BLaER1 treated with 17β-estradiol and CSF1 and Interleukin-3, amounts not matched to agents 10 nM and 100 nM (cell line): Measurements from ENCODE around the gene TMCO2.

Experiments used
- H3K27ac ChIP-seq, 11 experiments: shearing (Covaris generic); formaldehyde crosslinking; 2 replicates each; pipeline ENCODE4 v1.8.1; 2022
- H3K27me3 ChIP-seq, 11 experiments: shearing (Covaris generic); formaldehyde crosslinking; 2 replicates each; pipeline ENCODE4 v1.8.1; 2022
- H3K36me3 ChIP-seq, 11 experiments: shearing (Covaris generic); formaldehyde crosslinking; 2 replicates each; pipeline ENCODE4 v1.8.1; 2022
- H3K4me1 ChIP-seq, 10 experiments: shearing (Covaris generic); formaldehyde crosslinking; 2 replicates each; pipeline ENCODE4 v1.8.1; 2022
- H3K4me2 ChIP-seq, 11 experiments: shearing (Covaris generic); formaldehyde crosslinking; 2 replicates each; pipeline ENCODE4 v1.8.1; 2022
- H3K4me3 ChIP-seq, 10 experiments: shearing (Covaris generic); formaldehyde crosslinking; 2 replicates each; pipeline ENCODE4 v1.8.1; 2022
- H3K9ac ChIP-seq, 11 experiments: shearing (Covaris generic); formaldehyde crosslinking; 2 replicates each; pipeline ENCODE4 v1.8.1; 2022
- H3K9me3 ChIP-seq, 11 experiments: shearing (Covaris generic); formaldehyde crosslinking; replicated peaks in 1 of 11; 2 replicates each; pipeline ENCODE4 v1.8.1; 2022
- H4K20me1 ChIP-seq, 11 experiments: shearing (Covaris generic); formaldehyde crosslinking; 2 replicates each; pipeline ENCODE4 v1.8.1; 2022
- Cebpa-rat ChIP-seq, 11 experiments: shearing (Covaris generic); IDR thresholded peaks; 2 replicates each; pipeline ENCODE4 v1.8.1; 2022

TMCO2 gene

DNA sequence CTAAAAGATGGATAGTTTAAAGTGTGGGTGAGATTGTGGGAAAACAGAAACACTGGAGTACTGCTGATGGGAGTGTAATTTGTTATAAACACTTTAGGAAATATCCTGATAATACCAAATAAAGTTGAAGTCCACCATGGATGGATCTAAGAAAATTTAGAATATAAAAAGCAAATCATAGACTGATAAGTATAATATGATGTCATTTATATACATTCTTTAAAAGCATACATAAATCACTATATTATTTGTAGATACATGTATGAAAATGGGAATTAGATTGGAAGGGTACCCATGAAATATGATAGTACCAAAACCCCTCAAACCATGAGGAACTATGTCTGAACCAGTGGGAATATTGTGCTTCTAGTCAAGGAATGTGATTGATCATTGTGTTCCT is 18.2 kb downstream of the TMCO2 start:
- no peak overlapping the region for H3K4me2 ChIP-seq
- H4K20me1 ChIP-seq, result peaks cover 3 to 71% (median 16%) of the 10 kb centered on the region in 11 experiments; a peak in 17 of 22 replicates
- H3K4me1 ChIP-seq, result peaks cover 0 to 25% (median 2%) of the 10 kb centered on the region in 10 experiments; a peak in 5 of 20 replicates
- H3K27me3 ChIP-seq, result no peaks in the 10 kb centered on the region
- H3K9me3 ChIP-seq, result no peaks in the 10 kb centered on the region
- H3K27ac ChIP-seq, result no peak overlapping the region
- no peak overlapping the region for H3K9ac ChIP-seq
- TF ChIP-seq Cebpa-rat (IDR thresholded peaks at IDR 0.05), result no peak
- peaks cover 94 to 100% (median 98%) of the 10 kb centered on the region in 11 experiments for H3K36me3 ChIP-seq
- no peak overlapping the region for H3K4me3 ChIP-seq

DNA sequence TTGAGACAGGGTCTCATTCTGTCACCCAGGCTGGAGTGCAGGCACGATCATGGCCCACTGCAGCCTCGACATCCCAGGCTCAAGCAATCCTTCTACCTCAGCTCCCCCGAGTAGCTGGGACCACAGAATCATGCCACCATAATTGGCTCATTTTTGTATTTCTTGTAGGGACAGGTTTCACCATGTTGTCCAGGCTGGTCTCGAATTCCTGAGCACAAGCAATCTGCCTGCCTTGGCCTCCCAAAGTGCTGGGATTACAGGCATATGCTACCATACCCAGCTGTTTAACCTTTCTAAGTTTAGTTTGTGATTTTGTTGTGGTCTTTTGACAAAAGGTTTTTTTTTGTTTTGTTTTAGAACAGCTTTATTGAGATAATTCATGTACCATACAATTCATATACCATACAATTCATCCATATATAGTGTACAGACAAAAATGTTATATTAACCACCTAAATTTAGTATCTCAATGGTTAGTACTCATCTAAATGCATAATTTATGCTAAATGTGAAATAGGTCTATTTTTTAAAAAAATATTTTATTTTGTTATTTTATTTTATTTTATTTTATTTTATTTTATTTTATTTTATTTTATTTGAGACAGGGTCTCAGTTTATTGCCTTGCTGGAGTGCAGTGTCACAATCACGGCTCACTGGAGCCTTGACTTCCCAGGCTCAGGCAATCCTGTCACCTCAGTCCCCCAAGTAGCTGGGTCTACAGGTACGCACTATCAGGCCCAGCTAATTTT is 19.2 kb downstream of the TMCO2 start:
- Histone ChIP-seq H3K4me3 (no peak overlapping the region), H3K27ac (no peak overlapping the region), H3K4me2 (no peak overlapping the region), H3K4me1 (peaks cover 0 to 25% (median 2%) of the 10 kb centered on the region in 10 experiments; a peak in 4 of 20 replicates), H3K9ac (no peak overlapping the region), H3K27me3 (no peaks in the 10 kb centered on the region), H3K36me3 (peaks cover 94 to 100% (median 98%) of the 10 kb centered on the region in 11 experiments), H4K20me1 (peaks cover 3 to 63% (median 16%) of the 10 kb centered on the region in 11 experiments; a peak in 17 of 22 replicates), H3K9me3 (no peaks in the 10 kb centered on the region)
- no peak for TF ChIP-seq Cebpa-rat (IDR thresholded peaks at IDR 0.05)

DNA sequence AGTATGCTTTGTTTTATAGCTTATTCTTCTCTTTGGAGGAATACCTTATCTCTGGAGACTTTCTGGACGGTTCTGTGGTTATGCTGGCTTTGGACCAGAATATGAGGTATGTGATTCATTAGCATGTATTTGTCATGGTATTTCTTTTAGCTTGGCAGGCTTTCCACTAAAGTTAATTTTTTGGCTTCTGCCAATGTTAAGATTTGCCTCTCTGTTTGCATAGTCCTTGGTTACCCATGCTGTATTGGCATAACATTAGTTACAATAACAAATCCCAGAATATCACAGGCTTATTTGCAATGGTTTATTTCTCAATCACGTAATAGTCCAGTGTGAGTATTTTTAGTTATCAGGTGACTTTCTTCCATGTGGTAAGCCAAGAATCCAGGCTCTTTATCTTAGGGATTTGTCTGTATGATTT is 20.0 kb downstream of the TMCO2 start:
- H4K20me1 ChIP-seq, result peaks cover 2 to 58% (median 16%) of the 10 kb centered on the region in 11 experiments; a peak in 17 of 22 replicates
- H3K36me3 ChIP-seq, result peaks cover 94 to 100% (median 98%) of the 10 kb centered on the region in 11 experiments
- no peak overlapping the region for H3K4me2 ChIP-seq

DNA sequence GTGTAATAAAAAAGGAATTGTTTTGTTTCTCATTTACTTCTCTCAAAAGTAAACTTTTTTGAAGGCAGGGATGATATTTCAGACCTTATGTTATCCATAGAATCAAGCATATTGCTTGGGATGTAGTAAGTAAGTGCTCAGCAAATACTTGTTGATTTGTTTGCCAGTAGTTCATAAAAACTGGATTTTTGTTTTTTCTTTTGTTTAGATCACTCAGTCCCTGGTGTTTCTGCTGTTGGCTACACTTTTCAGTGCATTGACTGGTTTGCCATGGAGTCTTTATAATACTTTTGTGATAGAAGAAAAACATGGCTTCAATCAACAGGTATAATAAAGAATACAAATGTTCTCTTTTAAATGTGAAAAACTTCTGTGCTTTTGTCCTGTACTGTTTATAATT is 20.5 kb downstream of the TMCO2 start:
- no peaks in the 10 kb centered on the region for H3K27me3 ChIP-seq
- no peak overlapping the region for H3K4me2 ChIP-seq
- no peak overlapping the region for H3K9ac ChIP-seq
- H3K4me3 ChIP-seq, result no peak overlapping the region
- peaks cover 94 to 100% (median 98%) of the 10 kb centered on the region in 11 experiments for H3K36me3 ChIP-seq
- no peaks in the 10 kb centered on the region for H3K9me3 ChIP-seq
- TF ChIP-seq Cebpa-rat (IDR thresholded peaks at IDR 0.05), result no peak
- H4K20me1 ChIP-seq, result peaks cover 0 to 53% (median 16%) of the 10 kb centered on the region in 11 experiments; a peak in 17 of 22 replicates
- H3K27ac ChIP-seq, result no peak overlapping the region
- H3K4me1 ChIP-seq, result peaks cover 0 to 18% (median under 1%) of the 10 kb centered on the region in 10 experiments; a peak in 4 of 20 replicates

More for the DNA sequence above, 20.0 kb downstream of the TMCO2 start:
- Histone ChIP-seq H3K4me1 (peaks cover 0 to 22% (median 2%) of the 10 kb centered on the region in 10 experiments; a peak in 4 of 20 replicates), H3K27ac (no peak overlapping the region), H3K27me3 (no peaks in the 10 kb centered on the region), H3K4me3 (no peak overlapping the region), H3K9ac (no peak overlapping the region), H3K9me3 (no peaks in the 10 kb centered on the region)
- no peak for TF ChIP-seq Cebpa-rat (IDR thresholded peaks at IDR 0.05)

DNA sequence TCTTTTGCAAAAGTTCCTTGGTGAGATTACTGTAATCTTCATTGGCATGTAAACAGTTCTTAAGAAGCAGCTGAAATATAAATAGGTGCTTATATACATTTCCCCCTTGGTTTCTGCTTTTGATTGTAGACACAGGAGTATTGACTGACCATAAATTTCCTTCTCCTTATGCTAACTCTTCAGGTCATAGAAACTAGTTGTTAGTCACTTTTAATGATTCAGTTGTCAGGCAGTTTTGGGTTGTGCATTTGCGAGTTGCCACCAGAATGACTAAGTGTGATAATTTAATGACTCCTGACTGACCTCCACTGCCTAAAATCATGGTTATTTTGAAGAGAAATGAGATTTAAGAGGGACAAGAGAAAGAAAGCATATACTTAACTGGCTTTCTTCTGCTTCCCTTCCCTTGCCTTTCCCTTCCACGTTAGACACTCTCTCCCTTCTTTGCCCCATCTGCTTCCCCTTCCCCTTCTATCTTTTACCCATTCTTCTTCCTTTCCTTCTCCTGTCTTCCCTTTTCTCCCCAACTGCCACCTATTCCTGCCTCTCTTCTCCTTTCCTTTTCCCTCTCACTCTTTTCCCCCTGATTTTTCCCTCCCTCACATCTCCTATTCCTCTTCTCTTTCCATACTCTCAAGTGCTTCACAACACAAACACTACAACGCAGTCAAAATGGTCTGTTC is 22.6 kb downstream of the TMCO2 start:
- peaks cover 0 to 22% (median 0%) of the 10 kb centered on the region in 10 experiments; a peak in 2 of 20 replicates for H3K4me1 ChIP-seq
- H3K36me3 ChIP-seq, result peaks cover 90 to 99% (median 96%) of the 10 kb centered on the region in 11 experiments
- no peak for TF ChIP-seq Cebpa-rat (IDR thresholded peaks at IDR 0.05)
- no peak overlapping the region for H3K4me3 ChIP-seq
- H4K20me1 ChIP-seq, result peaks cover 0 to 32% (median 7%) of the 10 kb centered on the region in 11 experiments; a peak in 18 of 22 replicates
- H3K9me3 ChIP-seq, result no peaks in the 10 kb centered on the region
- no peaks in the 10 kb centered on the region for H3K27me3 ChIP-seq
- no peak overlapping the region for H3K27ac ChIP-seq
- 0 out of 22 replicates have a peak overlapping the region, but pooled peaks of 1 of the 11 experiments have one; percentile 40 for H3K9ac ChIP-seq
- H3K4me2 ChIP-seq, result no peak overlapping the region

DNA sequence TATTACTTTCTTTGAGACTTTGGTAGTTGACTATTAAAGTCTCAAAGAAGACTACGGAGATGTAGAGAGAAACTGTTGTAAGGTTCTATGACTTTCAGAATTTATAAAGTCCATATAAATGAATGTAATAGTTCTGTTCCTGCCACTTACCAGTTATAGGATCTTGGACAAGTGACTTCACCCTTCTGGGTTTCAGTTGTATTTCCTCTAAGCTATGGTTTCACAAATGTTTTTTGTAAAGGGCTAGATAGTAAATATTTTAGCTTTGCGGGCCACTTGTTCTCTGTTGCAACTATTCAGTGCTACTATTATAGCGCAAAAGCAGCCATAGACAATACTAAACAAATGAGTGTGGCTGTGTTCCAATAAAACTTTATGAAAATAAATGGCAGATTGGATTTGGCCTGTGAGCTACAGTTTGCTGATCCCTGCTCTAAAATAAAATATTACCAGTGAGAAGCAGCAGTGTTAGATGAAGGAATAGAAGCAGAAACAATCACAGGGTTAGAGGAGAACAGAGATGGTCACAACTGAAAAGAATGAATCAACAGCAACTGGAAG is 25.0 kb downstream of the TMCO2 start:
- no peak overlapping the region for H3K27ac ChIP-seq
- peaks cover 0 to 20% (median 2%) of the 10 kb centered on the region in 11 experiments; a peak in 8 of 22 replicates for H4K20me1 ChIP-seq
- H3K4me1 ChIP-seq, result peaks cover 0 to 22% (median 0%) of the 10 kb centered on the region in 10 experiments; a peak in 2 of 20 replicates
- H3K27me3 ChIP-seq, result no peaks in the 10 kb centered on the region
- no peak overlapping the region for H3K4me3 ChIP-seq
- H3K9me3 ChIP-seq, result no peaks in the 10 kb centered on the region
- no peak for TF ChIP-seq Cebpa-rat (IDR thresholded peaks at IDR 0.05)
- H3K9ac ChIP-seq, result no peak overlapping the region
- peaks cover 93 to 99% (median 97%) of the 10 kb centered on the region in 11 experiments for H3K36me3 ChIP-seq
- H3K4me2 ChIP-seq, result no peak overlapping the region

DNA sequence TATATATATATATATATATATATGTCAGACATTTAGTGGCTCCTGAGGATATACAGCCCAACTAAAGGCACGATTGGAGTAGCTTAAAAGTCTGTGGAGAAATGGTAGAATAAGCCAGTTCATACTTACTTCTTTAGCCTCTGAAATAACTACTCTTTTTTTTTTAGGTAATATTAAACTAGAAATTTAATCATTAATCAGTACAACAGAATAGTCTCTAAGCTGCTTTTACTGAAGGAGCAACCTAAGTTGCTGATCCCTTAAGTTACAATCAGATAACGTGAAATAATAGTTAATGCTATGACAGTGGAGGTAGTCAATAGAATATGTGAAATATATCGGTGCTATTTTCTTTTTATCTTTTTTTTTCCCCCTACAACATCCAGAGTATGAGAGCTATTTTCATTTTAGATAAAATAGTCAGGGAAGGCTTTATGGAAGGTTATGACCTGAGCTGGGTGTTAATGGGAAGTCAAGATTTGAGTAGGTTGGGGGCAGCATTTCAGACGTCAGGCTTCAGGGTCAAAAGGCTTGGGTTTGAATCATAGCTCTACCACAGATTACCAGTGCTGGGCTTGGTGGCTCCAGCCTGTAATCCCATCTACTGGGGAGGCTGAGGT is 25.9 kb downstream of the TMCO2 start:
- no peak overlapping the region for H3K9ac ChIP-seq
- peaks cover 0 to 22% (median 0%) of the 10 kb centered on the region in 10 experiments; a peak in 2 of 20 replicates for H3K4me1 ChIP-seq
- H3K4me3 ChIP-seq, result no peak overlapping the region
- H3K4me2 ChIP-seq, result no peak overlapping the region
- peaks cover 0 to 20% (median under 1%) of the 10 kb centered on the region in 11 experiments; a peak in 7 of 22 replicates for H4K20me1 ChIP-seq
- TF ChIP-seq Cebpa-rat (IDR thresholded peaks at IDR 0.05), result no peak
- H3K9me3 ChIP-seq, result no peaks in the 10 kb centered on the region
- peaks cover 87 to 99% (median 93%) of the 10 kb centered on the region in 11 experiments for H3K36me3 ChIP-seq
- no peak overlapping the region for H3K27ac ChIP-seq
- no peaks in the 10 kb centered on the region for H3K27me3 ChIP-seq

DNA sequence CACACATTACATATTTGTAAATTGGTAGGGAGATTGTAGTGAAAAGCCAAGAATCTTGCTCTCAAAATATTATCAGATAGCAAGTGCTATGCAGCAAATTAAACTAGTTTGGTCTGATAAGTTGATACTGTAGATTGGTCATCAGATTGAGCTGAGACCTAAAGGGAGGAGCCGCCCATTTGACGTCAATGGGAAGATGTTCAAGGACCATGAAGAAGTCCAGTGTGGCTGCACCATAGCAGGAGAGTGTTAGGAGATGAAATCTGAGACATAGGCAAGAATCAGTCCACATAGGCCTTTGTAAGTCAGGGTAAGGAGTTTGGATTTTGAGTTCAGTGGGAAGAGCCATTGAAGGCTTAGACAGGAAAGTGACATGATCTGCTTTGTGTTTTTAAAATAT is 26.6 kb downstream of the TMCO2 start:
- H3K36me3 ChIP-seq, result peaks cover 87 to 99% (median 93%) of the 10 kb centered on the region in 11 experiments
- peaks cover 0 to 21% (median 0%) of the 10 kb centered on the region in 10 experiments; a peak in 2 of 20 replicates for H3K4me1 ChIP-seq

More for the DNA sequence above, 26.6 kb downstream of the TMCO2 start:
- no peak overlapping the region for H3K27ac ChIP-seq
- peaks cover 0 to 27% (median 3%) of the 10 kb centered on the region in 11 experiments; a peak in 13 of 22 replicates for H4K20me1 ChIP-seq
- no peaks in the 10 kb centered on the region for H3K27me3 ChIP-seq
- H3K9ac ChIP-seq, result no peak overlapping the region
- no peak for TF ChIP-seq Cebpa-rat (IDR thresholded peaks at IDR 0.05)
- H3K4me3 ChIP-seq, result no peak overlapping the region
- no peak overlapping the region for H3K4me2 ChIP-seq
- H3K9me3 ChIP-seq, result no peaks in the 10 kb centered on the region
